ENCODE data around the gene RALGPS1.

RALGPS1 gene

DNA sequence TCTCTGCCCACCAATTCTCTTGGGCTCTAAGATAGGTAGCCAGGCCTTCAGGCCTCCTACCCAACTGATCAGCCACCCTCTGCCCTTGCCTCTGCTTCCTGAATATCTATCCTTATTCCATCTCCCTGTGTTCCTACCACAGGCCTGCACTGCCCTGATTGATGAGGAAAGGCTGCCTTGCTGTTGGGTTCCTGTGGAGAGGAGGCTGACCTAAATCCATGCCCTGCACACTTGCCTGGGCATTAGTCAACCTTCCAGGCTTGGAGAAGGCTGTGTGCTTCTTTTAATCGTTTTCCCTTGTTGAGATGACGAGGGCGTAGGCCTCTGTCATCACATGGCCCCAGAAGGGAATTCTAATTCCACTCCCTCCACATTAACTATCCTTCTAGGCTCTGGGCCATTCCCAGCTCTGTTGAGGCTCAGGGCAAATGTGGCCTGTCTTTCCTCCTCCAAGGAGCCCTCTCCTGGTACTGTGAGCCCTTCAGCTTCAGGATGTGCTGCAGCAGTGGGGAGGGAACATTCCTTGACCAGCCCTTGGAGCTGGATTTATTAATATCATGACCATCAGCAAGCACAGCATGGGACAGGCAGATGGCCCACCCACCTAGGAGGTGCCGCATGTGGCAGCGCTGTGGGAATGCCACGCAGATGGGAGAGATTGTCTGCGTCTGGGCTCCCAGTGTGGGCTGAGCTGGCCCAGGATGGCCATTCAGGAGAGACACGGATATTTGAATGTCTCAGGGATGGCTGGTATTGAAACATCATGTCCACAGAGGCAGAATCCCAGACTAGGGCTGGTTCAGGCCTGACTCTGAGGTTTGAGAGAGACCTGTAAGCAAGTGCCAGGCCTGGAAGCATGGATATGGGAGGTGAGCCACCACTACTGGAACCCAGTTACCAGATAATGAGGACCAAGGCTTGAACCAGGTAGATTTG lies 166.9 kb downstream of the RALGPS1 start:
- DNase-seq: no peak

DNA sequence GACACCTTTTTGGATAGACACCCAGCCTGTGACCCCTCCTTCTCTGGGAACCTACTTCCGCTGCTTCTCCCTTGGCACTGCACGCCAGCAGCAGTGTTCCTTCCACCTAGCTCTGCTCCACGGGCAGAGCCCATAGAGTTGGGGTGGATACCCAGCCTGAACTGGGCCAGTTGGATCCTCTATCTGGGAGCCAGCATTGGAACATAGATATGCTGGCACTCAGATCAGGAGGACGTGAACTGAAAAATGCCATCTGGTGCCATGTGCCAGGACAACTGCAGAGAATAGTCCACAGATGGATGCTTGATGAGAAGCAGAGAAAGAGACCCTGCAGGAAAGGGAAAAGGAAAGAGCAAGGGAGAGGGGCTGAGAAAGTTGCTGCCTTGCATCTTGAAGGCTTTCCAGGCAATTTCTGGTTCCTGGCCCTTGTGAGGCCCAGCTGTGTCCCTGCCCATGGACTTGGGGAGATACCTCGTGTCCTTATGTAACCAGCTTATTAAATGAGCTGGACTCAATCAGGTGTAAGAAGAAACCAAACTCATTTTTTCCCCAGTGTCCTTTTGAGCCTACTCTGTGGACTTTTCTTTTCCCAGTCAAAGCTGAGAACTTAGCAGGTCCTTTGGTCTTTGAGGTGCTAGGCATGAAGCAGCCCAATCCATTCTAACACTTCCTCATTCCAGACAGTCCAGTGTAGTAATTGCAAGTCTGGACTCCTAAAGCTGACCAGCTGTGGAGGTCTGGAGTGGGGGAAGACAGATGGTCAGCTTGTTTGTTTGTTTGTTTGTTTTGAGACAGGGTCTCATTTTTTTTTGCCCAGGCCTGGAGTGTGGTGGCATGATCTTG lies 168.8 kb downstream of the RALGPS1 start:
- DNase-seq: no peak

DNA sequence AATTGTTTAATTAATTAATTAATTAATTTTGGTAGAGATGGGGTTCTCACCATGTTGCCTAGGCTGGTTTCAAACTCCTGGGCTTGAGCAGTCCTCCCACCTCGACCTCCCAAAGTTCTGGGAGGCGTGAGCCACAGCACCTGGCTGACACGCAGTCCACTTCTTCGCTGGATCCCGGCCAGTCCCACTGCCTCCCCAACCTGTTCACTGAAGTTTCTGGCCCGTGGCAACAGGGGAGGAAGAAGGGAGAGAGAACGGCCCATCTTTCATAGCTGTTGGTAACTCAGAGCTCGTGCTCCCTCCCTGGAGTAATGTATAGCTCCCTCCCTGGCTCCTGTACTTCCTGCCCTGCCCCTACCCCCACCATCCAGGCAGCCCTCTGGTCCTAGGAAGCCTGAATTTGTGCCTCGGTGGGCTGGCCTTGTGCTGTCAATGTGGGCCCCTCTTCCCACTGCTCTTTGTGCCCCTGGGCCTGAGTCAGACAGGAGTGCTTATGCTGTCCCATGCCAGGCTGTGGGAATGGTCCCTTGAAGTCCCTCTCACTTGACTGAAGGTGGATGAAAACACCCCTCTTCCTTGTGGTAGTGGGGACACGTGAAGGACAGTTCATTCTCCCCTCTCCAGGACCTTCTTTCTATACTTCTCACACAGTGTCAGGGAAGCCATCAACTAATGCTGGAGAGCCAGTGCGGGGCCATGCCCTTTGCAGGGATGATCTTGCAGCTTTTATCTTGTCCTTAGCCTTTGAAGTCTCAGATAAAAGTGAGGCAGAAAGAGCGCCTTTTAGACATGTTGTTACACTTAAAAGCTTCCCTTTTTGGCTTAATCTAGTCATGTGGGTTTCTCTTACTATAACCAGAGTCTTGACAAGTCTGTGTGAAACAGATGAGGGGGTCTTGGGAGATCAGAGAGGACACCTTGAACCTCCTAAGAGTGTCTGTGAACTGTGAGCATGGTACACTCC lies 169.8 kb downstream of the RALGPS1 start:
- no peak for DNase-seq

DNA sequence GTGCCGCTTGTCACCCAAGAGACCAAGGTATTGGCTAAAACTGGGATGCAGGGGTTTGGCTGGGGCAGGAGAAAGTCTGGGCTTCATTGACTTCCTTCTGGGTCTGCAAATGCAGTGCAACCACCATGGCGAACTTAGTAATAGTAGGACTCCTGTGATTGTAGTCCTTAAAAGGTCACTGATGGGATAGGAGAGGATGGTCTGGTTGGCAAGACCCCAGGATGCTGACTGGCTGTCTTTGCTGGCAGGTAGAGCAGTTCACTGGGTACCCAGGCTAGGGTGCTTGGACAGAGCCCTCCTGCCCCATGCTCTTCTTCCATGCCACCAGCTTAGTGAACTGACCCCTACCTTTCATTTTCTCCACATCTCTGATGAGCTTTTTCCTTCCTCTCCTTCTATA lies 170.6 kb downstream of the RALGPS1 start:
- no peak for DNase-seq

DNA sequence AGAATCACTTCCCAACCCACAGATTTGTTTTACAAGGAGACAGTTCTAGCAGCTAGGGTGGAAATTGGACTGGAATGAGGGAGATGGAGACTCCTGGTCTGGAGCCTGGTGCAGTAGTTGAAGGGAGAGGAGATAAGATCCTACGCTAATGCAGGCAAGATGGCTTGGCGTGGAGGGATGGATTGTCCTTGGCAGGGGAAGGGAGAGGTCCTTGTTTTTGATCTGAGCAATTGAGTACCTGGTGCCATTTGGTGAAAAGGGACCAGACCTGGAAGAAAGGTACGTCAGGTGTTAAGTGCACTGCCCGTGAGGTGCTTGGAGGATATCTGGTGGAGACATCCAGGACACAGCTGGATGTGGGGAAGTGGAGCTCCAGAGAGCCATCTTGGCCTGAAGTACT lies 172.2 kb downstream of the RALGPS1 start:
- DNase-seq: no peak

DNA sequence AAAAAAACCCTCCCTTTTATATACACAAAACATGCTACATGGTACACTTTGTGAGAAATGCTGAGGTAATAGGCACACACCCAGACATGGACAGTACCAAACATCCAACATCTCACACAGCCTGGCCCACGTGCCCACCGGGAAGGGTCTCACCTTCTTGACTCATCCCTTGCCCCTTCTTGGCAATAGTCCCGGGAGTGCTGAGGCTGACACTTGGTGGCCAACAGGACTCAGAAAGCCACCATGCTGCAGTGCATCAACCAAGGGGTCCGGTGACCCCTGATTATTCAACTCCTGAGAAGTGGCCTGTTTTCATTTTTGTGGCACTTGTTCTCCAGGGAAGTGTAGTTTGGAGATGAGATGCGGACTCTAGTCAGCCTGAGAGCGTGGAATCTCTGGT lies 172.8 kb downstream of the RALGPS1 start:
- no peak for DNase-seq

DNA sequence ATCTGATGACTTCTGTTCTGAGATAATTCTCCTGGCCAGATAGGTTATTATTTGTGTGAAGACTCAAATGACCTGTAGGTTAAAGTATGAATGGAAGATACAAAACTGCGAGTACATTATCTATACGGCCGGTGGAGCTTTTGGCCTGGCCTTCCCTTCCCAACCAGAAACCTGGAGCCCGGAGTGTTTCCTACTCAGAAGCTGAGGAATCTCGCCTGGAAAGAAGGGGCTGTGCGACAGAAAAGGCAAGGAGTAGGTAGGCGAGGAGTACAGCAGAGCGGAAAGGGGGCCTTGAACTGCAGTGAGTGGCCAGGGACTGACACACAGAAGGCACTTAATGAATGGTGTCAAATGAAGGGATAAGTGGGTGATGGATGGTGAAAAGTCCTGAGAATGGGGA lies 173.3 kb downstream of the RALGPS1 start:
- no peak for DNase-seq

DNA sequence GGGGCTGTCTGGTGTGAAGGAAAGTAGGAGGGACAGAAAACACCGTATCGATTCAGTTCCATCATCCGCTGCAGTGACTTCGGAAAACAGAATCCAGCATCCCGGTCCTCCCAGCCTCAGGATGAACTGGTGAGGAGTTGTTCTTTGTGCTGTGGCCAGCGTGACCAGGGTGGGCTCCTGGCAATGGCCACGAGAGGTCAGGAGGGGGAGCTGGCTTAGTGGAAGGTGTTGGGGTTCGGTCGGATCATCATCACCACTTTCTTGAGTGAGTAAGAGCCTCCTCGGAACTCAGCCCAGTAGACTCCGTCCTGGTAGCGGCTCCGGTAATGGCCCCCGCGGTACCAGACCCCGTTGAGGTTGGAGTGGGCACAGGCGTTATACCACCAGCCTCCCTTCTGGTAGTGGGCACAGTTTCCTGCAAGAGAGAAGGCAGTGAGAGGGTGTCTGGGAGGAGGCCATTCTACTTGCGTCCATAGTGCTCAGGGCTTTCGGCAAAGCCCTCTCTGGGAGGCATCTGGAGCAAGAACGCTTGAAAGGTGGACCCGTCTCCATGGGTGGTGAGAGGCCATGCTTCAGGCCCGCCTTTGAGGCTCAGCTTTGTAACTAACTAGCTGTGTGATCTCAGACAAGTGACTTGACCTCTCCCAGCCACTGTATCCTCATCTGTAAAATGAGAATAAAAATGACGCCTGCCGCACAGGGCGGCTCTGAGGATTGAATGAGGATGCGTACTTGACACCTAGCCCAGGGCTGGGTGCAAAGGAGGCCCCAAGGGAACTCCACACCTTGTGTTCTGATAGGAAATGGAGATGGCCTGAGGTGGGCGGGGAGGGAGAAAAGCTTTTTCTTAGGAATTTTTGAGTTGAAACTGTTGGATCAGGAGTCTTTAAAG lies 174.4 kb downstream of the RALGPS1 start:
- DNase-seq: no peak

DNA sequence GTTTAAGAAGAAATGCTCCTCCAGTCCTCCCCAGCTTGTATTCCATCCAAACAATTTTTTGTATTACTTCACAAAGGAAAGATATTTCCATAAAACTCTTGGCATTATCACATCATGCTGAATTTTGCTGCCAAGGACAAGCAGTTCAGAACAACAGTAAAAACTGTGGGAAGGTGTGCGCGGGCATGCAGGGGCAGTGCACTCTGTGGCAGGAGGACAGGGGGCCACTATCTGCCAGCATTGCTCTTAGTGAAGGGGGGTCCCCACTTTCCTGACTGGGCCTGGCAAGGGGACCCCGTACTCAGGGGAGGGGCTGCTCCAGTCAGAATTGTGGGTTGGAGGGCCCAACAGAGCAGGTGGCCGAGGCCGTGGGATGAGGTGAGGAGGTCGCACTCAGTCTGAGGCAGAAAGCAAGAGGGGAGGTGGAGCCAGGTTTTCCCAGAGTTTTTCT lies 175.1 kb downstream of the RALGPS1 start:
- DNase-seq: no peak

DNA sequence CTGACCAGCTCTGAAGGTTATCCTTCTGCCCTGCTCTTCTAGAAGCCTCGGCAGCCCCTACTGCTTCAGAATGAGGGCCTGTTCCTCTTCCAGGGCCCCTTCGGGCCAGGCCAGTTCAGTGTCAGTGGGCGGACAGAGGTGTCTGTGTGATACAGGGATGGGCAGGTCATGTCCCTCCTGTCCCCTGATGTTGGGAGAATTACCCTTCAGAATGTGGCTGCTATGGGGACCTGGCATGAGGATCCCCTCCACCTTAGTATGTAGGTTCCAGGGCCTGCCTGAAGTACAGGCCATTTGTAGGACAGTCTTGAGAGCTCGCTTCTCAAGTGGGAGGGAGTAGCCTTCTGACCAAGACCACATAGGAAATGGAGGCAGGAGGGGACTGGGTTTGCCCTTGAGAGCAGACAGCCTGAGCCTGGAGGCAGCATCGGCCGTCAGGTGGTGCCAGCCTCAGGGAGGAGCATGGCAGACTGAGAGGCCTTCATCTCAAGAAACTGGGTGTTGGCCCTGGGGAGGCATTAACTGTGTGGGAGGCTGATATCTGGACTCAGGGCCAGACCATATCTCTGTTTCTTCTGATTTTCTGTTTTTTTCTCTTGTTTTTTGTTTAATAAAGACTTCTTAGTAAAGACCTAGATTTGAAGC lies 175.9 kb downstream of the RALGPS1 start:
- DNase-seq: no peak

DNA sequence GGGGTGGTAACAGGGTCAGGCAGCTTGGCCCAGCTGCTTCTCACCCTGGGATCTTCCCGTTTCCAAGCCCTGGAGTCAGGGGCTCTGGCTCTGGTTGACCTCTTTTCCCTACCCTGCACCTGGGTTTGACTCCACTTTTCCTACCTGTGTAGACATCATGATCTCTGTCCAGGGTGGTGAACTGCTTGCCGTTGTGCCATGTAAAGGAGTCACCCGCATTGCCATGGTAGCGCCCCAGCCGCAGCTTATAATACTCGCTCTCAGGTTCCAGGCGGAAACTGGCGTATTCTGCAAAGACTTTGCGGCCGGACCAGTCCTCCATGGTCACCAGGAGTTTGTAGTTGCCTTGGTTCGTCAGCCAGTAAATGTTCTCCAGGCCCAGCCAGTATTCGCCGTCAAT lies 176.9 kb downstream of the RALGPS1 start:
- no peak for DNase-seq

DNA sequence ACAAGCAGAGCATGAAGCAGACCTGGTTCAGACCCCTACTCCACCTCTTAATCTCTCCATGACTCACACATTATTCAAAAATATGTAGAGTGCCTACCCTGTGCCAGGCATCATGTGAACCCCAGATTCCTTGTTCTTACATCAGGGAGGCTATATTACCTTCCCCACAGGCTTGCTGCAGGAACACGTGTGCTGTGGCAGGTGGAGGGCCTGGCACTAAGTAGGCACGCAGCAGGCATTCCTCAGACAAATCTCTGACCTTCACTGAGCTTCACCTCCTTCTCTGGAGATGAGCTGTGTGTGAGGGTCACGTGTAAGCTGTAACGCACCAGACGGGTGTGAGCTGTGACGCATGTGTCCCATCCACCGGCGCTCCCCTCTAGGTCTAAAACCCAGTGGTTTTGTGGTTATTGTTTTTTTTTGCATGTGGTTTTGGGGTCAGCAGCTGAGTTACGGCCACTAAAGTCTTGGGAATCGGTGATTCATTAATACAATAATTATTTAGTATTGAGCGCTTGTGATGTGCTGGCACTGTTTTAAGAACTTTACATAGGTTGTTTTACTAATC lies 177.5 kb downstream of the RALGPS1 start:
- no peak for DNase-seq

DNA sequence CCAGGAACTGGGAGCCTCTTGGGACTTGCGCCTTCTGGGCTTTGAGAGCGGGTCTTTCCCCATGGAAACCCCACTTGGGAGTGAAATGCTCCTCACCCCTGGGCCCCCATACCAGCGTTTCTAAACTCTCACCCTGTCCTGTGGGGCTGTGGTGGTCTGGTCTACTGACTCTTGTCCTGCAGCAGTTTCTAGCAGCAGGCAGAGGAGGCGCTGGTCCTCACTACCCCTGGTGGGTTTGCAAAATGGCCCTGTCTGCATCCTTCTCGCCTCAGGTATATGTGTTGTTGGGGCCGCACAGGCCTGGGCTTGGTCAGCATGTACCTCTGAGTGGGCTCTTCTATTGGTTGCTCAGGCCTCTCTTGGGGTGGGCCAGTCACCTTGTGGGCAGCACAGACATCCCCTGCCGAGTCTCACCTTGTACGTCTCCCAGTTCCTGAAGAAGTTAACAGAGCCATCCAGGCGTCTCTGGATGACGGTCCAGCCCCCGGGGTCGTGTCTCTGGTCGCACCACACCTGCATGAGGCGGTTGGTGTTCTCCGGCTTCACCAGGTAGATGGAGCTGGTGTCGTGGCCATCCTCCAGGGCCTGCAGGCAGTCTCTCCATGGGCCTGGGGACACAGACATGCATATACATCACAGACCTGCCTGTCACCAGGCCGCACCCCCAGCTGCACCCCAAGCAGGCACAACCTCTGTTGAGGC lies 178.9 kb downstream of the RALGPS1 start:
- DNase-seq: no peak

DNA sequence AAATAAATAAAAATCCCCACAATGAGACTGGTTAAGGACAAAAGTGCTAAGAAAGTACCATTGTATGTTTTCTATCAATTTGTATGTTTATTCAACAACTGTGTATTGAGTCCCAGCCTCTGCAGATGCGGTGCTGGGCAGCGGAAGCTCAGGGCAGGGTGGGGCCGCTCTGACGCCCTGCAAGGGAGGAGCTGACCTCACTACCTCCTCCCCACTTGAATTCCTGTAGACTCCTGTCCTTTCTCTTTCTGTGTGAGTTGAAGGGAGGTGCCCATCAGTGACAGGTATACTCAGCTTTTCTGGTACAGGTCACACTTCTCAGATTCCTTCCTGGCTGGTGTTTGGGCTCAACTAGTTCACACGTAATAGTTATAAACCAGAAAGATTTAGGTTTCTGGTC lies 180.8 kb downstream of the RALGPS1 start:
- no peak for DNase-seq

DNA sequence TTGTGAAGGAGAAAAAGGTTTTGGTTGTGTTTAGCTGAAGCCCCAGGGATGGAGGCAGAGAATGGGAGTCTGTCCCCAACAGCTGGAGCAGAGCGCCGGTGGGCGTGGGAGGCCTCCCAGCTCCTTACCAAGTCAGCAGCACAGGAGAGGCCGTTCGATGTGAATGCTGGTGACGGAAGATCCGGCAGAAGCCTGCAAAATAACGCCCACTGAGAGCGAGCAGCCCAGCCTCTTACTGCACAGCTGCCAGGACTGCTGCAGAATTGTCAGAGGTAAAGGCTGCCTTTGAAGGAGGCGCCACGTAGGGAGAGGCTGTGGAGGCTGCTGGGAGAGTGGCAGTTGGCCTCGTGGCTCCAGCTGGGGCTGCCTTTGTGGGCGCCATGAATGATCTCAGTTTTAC lies 181.6 kb downstream of the RALGPS1 start:
- no peak for DNase-seq

DNA sequence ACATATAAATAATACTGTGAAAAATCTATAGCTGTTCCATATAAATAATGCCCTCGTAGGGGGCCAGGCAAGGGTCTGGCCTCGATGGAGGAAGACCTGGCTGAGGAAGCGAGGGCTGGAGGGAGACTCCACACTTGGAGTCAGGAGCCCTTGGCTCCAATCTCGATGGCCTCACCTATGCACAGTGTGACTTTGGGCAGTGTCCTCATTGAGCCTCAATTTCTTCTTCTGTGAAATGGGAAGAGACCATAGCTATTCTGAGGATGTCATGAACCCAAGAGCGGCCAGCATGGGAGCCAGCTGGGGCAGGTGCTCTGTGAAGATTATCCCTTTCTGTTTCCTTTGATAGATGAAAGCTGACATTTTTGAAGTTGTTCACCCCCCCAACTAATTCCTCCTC lies 183.1 kb downstream of the RALGPS1 start:
- DNase-seq: no peak

DNA sequence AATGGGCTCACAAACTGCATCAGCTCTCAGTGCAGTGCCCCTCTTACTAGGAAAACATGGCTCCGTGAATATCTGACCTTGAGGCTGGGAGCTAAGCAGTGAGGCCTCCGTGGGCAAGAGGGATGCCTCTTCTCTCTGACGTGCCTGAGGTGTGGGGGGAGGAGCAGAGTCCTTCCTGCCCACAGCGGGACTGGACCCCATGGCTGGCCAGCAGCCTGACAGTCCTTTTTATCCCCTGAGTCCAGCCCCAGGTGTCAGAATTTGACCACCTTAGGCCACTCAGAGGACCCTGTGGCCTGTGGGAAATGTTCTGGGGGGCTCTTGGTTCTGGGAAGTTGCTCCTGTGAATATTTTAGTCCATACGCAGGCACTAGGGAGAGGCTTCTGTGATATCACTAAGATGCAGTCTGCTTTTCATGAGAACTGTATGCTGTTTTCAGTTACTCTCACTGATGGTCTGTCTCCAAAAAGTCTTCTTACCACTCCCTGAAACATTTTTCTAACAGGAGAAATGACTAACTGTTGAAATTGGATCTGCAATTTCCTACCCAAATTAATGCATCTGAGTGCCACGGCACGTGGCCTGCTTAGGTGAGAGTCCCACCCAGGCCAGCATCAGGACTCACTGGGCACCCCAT lies 184.5 kb downstream of the RALGPS1 start:
- no peak for DNase-seq

DNA sequence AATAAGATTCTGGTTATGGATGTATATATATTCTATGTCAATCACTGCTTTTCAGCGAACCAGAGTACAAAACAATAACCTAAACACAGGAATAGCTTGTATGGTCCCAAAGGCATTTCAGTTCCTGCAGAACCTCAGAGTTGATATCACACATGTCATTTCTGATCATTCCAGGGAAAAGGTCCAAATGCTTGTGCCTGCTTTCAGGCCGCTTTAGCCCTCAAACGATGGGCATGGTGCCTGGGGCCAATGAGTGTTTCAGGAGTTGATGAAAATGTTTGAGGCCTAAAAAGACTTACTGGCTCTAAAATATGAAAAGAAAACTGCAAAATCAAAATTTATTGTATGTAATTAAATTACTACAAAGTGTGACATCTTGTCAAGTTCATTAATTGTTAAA lies 185.1 kb downstream of the RALGPS1 start:
- no peak for DNase-seq

DNA sequence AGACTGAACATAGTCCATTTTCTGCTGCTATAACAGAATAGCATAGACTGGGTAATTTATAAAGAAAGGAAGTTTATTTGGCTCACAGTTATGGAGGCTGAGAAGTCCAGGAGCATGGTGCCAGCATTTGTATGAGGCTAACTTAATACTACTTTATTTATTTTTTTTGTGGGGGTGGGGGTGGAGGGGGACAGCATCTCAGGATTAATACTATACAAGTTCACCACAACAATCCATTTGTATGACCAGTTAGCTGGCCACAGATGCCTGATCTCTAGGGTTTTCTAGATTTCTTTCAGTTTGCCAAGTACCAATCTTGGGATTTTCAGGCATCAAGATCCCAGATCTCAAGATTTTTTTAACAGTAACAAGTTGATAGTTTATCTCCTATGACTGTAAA lies 187.6 kb downstream of the RALGPS1 start:
- no peak for DNase-seq

DNA sequence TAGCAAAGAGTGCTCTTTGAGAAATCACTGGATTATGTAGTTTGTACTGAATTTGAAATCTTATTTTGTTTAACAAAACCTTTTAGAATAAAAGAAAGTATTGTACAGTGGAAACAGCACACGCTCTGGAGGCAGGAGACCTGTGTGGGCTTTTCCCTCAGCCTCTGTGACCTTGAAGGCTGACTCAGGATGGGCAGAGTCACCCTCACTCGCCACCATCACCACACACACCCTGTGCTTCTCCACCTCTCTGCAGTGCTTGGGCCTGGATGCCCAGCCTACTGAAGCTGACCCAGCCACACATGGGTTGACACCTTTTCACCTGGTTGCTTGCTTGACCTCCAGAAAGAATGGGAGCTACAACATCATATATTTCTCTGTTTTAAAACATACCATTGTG lies 188.2 kb downstream of the RALGPS1 start:
- DNase-seq: no peak

All from NCI-H1092 (cell line).